Measurements from ENCODE around the gene HECTD1. TPM values are rescaled to one million over a fixed set of nuclear protein-coding genes. Genes with fewer than 3 reads are reported as not detected.
A peak's percentile ranks its signal among the peaks of the same experiment; 100 is the strongest.

HECTD1 gene
- total RNA-seq, 6 donors from 2014 or later: 118 to 326 (median 164) TPM

DNA sequence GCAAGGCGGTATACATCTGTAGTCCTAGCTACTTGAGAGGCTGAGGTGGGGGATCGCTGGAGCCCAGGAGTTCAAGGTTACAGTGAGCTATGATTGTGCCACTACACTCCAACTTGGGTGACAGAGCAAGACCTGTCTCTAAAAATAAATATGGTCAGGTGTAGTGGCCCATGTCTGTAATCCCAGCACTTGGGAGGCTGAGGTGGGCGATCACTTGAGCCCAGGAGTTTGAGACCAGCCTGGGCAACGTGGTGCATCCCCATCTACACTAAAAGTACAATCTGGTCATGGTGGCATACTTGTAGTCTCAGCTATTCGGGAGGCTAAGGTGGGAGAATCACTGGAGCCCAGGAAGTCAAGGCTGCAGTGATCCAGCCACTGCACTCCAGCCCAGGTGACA is 40.6 kb downstream of the HECTD1 start:
- ATAC-seq (ENCODE audit: low FRiP score in 2 of 2) (no peak), DNase-seq (no peak)
- no peaks in the 10 kb centered on the region for H3K27me3 ChIP-seq
- peaks cover 37 to 95% (median 48%) of the 10 kb centered on the region in 4 donors for H3K36me3 ChIP-seq
- no peak for TF ChIP-seq POLR2A (IDR thresholded peaks at IDR 0.05)
- TF ChIP-seq EP300 (IDR thresholded peaks at IDR 0.05): no peak
- TF ChIP-seq POLR2AphosphoS5 (IDR thresholded peaks at IDR 0.05): no peak
- no peak for TF ChIP-seq CTCF (IDR thresholded peaks at IDR 0.05)
- H3K9me3 ChIP-seq: no peaks in the 10 kb centered on the region
- 90 to 95% methylated on average over 5 of the region's 5 CpGs for WGBS, 2 donors
- peaks cover 15 to 30% (median 27%) of the 10 kb centered on the region in 4 donors for H3K4me1 ChIP-seq
- H3K27ac ChIP-seq: peak overlapping the region in 2 of 4 donors; percentile 69 to 70
- H3K4me3 ChIP-seq: no peak overlapping the region

DNA sequence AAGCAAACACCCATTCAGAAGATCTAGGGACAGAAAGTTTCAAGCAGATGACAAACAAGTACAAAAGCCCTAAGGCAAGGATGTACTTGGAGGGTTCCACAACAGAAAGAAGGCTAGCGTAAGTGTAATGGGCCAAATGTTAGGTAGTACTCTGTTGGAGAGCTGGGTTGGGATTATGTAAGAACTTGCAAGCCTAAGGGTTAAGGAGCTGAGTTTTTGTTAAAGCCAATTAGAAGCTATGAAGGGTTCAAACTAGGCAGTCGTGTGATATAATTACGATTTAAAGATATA is 41.4 kb downstream of the HECTD1 start:
- WGBS, 2 donors: 64 to 66% methylated on average over 3 of the region's 3 CpGs
- Histone ChIP-seq H3K9me3 (no peaks in the 10 kb centered on the region), H3K4me3 (no peak overlapping the region), H3K36me3 (peaks cover 39 to 95% (median 50%) of the 10 kb centered on the region in 4 donors), H3K27me3 (no peaks in the 10 kb centered on the region), H3K27ac (peak overlapping the region; percentile 51 to 70 (median 64)), H3K4me1 (peaks cover 15 to 30% (median 27%) of the 10 kb centered on the region in 4 donors)
- ATAC-seq (ENCODE audit: low FRiP score in 2 of 2) (no peak), DNase-seq (no peak)
- TF ChIP-seq POLR2A (IDR thresholded peaks at IDR 0.05) (no peak), EP300 (IDR thresholded peaks at IDR 0.05) (no peak), POLR2AphosphoS5 (IDR thresholded peaks at IDR 0.05) (no peak), CTCF (IDR thresholded peaks at IDR 0.05) (no peak)

DNA sequence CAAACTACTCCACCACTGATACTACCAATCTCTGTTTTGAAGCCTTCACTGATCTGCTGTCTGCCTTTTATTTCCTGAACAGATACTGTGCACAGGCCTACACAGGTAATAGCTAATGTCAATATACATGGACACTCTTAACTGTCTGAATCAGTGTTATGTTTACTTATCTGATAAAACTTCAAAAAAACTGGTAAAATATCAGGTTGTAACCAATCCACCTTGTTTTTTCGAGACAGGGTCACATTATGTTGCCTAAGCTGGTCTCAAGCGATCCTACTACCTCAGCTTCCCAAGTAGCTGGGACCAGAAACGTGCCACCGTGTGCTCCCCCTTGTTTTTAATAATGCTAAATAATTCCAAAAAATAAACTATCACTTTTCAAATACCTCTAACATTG is 43.5 kb downstream of the HECTD1 start:
- Histone ChIP-seq H3K4me1 (peaks cover 15 to 30% (median 27%) of the 10 kb centered on the region in 4 donors), H3K36me3 (peaks cover 24 to 90% (median 47%) of the 10 kb centered on the region in 4 donors), H3K9me3 (no peaks in the 10 kb centered on the region), H3K27me3 (no peaks in the 10 kb centered on the region), H3K27ac (peak overlapping the region; percentile 13 to 59 (median 44)), H3K4me3 (no peak overlapping the region)
- peak in 1 of 2 donors; percentile 23 for ATAC-seq (ENCODE audit: low FRiP score in 2 of 2)
- TF ChIP-seq EP300 (IDR thresholded peaks at IDR 0.05) (no peak), POLR2AphosphoS5 (IDR thresholded peaks at IDR 0.05) (no peak), CTCF (IDR thresholded peaks at IDR 0.05) (no peak), POLR2A (IDR thresholded peaks at IDR 0.05) (no peak)
- WGBS, 2 donors: 69 to 88% methylated on average over 4 of the region's 4 CpGs
- DNase-seq: no peak

- Histone ChIP-seq H3K27me3 (no peaks in the 10 kb centered on the region), H3K4me1 (peaks cover 15 to 30% (median 27%) of the 10 kb centered on the region in 4 donors), H3K9me3 (no peaks in the 10 kb centered on the region), H3K27ac (peak overlapping the region; percentile 33 to 59 (median 51)), H3K36me3 (peaks cover 15 to 82% (median 46%) of the 10 kb centered on the region in 4 donors), H3K4me3 (no peak overlapping the region)
- ATAC-seq (ENCODE audit: low FRiP score in 2 of 2) (no peak), DNase-seq (no peak)
- WGBS, 2 donors: 88 to 93% methylated on average over 13 to 16 of the region's 16 CpGs
- TF ChIP-seq EP300 (IDR thresholded peaks at IDR 0.05): no peak
- TF ChIP-seq POLR2AphosphoS5 (IDR thresholded peaks at IDR 0.05): no peak
- TF ChIP-seq POLR2A (IDR thresholded peaks at IDR 0.05): no peak
- TF ChIP-seq CTCF (IDR thresholded peaks at IDR 0.05): no peak
Measured at GRCh38 chr14:31162910-31163649, 44.5 kb downstream of the HECTD1 start.

DNA sequence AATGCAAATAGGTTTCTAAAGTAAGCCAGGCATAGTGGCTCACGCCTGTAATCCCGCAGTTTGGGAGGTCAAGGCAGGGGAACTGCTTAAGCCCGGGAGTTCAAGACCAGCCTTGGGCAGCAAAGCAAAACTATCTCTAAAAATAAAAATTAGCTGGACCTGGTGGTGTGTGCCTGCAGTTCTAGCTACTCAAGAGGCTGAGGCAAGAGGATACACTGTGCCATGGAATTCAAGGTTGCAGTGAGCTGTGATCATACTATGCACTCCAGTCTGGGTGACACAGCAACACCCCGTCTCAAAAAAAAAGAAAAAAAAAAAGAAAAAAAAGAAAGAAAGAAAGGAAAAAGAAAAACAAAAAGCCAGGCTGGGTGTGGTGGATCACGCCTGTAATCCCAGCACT is 46.3 kb downstream of the HECTD1 start:
- Histone ChIP-seq H3K27me3 (no peaks in the 10 kb centered on the region), H3K4me3 (no peak overlapping the region), H3K27ac (no peak overlapping the region), H3K4me1 (peaks cover 14 to 26% (median 21%) of the 10 kb centered on the region in 4 donors), H3K36me3 (peaks cover 8 to 81% (median 38%) of the 10 kb centered on the region in 4 donors), H3K9me3 (no peaks in the 10 kb centered on the region)
- WGBS, 2 donors: 85 to 96% methylated on average over 5 of the region's 5 CpGs
- DNase-seq (no peak), ATAC-seq (ENCODE audit: low FRiP score in 2 of 2) (no peak)
- TF ChIP-seq EP300 (IDR thresholded peaks at IDR 0.05): no peak
- no peak for TF ChIP-seq CTCF (IDR thresholded peaks at IDR 0.05)
- no peak for TF ChIP-seq POLR2A (IDR thresholded peaks at IDR 0.05)
- no peak for TF ChIP-seq POLR2AphosphoS5 (IDR thresholded peaks at IDR 0.05)

Measured in upper lobe of left lung (tissue), 6 donors.